Stomach (tissue), 19 donors: ENCODE results near the gene PDE9A. TPM values are rescaled to one million over a fixed set of nuclear protein-coding genes. Genes with fewer than 3 reads are reported as not detected.

Experiments used
- DNase-seq, 2 donors: peaks; one replicate each; pipeline versions ENCODE4 v3.0.0 to v3.0.0-alpha.2; 2013 to 2019
- H3K27ac ChIP-seq, 5 donors: fragments of 200-600 bp in 4 of 5; sonication (generic) in 4 of 5; one replicate each; pipeline ENCODE4 v1.5.1; 2013 to 2019; ENCODE audit warnings: mild to moderate bottlenecking in 1 of 5, moderate library complexity in 1 of 5
- H3K27me3 ChIP-seq, 3 donors: fragments of 200-600 bp; sonication (generic); one replicate each; pipeline ENCODE4 v1.5.1; 2017 to 2019; ENCODE audit warnings: mixed run types in 1 of 3
- H3K36me3 ChIP-seq, 4 donors: fragments of 200-600 bp; sonication (generic); 1 replicate in 3 of 4; 2 replicates in 1 of 4; pipeline ENCODE4 v1.5.1; 2016 to 2019
- H3K4me1 ChIP-seq, 4 donors: fragments of 200-600 bp; sonication (generic); one replicate each; pipeline ENCODE4 v1.5.1; 2016 to 2019
- H3K4me3 ChIP-seq, 4 donors: fragments of 200-600 bp; sonication (generic) in 3 of 4; one replicate each; pipeline ENCODE4 v1.5.1; 2016 to 2019; ENCODE audit warnings: mild to moderate bottlenecking in 1 of 4
- H3K9me3 ChIP-seq, 4 donors: fragments of 200-600 bp; sonication (generic); one replicate each; pipeline ENCODE4 v1.5.1; 2016 to 2019
- EP300 ChIP-seq: sonication (generic); formaldehyde crosslinking; IDR thresholded peaks from one replicate; pipeline ENCODE4 v1.6.1; 2017; ENCODE audit warnings: antibody characterized with exemption
- POLR2A ChIP-seq, 4 donors: fragments of 450-650 bp; IDR thresholded peaks; one replicate each; pipeline ENCODE4 v1.6.1; 2016; ENCODE audit warnings: antibody characterized with exemption in 4 of 4, control low read depth in 2 of 4, mild to moderate bottlenecking in 1 of 4, moderate library complexity in 1 of 4
- POLR2AphosphoS5 ChIP-seq, 3 donors: sonication (generic); formaldehyde crosslinking; IDR thresholded peaks; one replicate each; pipeline ENCODE4 v1.6.1; 2016; ENCODE audit warnings: antibody characterized with exemption in 3 of 3
- WGBS, 5 donors: extraction: QIAGEN DNeasy Blood & Tissue Kit in 3 of 5; methylation state at CpG; one replicate each; pipeline versions ENCODE4 v1.1.5 to v1.1.7; 2013 to 2018; 5-methylcytosine and 5-hydroxymethylcytosine counted together
- intact Hi-C: fragments of 100-400 bp; cut with DNase I; formaldehyde crosslinking; loops from one replicate; pipeline ENCODE4 v1.15.1; 2023; ENCODE audit warnings: low total_unique reads
- long read RNA-seq, 10 donors: transcript quantifications; one replicate each; lab custom pipeline, GENCODE V29; 2026
- polyA plus RNA-seq, 3 donors: library from polyadenylated mRNA; stranded (reverse); fragments of 200-250 nt; gene quantifications; one replicate each; pipeline ENCODE4 v1.2.3, GENCODE V29; 2013
- total RNA-seq, 5 donors: library from RNA; depleted of rRNA; stranded (reverse); fragments of >200 nt; gene quantifications; one replicate each; pipeline versions ENCODE4 v1.1.0 to v1.2.3, GENCODE V29; 2014 to 2016
- TF ChIP-seq, protein P1 (sequence below), 7 experiments: fragments of 450-650 bp in 4 of 7; fragments of 200-600 bp in 3 of 7; sonication (generic) in 3 of 7; IDR thresholded peaks; one replicate each; pipeline ENCODE4 v1.5.1; 2016 to 2019; ENCODE audit warnings: antibody characterized with exemption in 7 of 7, control low read depth in 2 of 7, mild to moderate bottlenecking in 1 of 7
- donor health status: healthy with polysubstance abuse.
- donor health status: Bipolar disorder and iron deficiency.
- donor health status: healthy.

The PDE9A gene
- total RNA-seq (10 to 100 TPM in 4 of 5 donors, 1 to 10 TPM in 1; 6.4 to 77.1 (median 16.8) TPM), polyA plus RNA-seq (10 to 100 TPM in 1 of 3 donors, 1 to 10 TPM in 2; 8.1 to 11.9 (median 9.0) TPM)
- long read RNA-seq, donor 1 = 0 reads
- long read RNA-seq, donor 2, partial matches to known transcripts = 0 of 1 reads
- long read RNA-seq, donor 2, other reads (novel, unspliced or antisense) = 0 of 1 reads
- long read RNA-seq, donor 3 = 0 reads
- long read RNA-seq, donor 4 = 0 reads
- long read RNA-seq, donor 5, partial matches to known transcripts = 0 of 2 reads
- long read RNA-seq, donor 5, other reads (novel, unspliced or antisense) = 0 of 2 reads
- long read RNA-seq, donor 6, partial matches to known transcripts = 0 of 3 reads
- long read RNA-seq, donor 6, other reads (novel, unspliced or antisense) = 0 of 3 reads
- long read RNA-seq, donor 7, partial matches to known transcripts = 0 of 2 reads
- long read RNA-seq, donor 7, other reads (novel, unspliced or antisense) = 0 of 2 reads
- long read RNA-seq, donor 8, partial matches to known transcripts = 0 of 3 reads
- long read RNA-seq, donor 8, other reads (novel, unspliced or antisense) = 0 of 3 reads
- long read RNA-seq, donor 9, partial matches to known transcripts = 0 of 1 reads
- long read RNA-seq, donor 9, other reads (novel, unspliced or antisense) = 0 of 1 reads
- long read RNA-seq, donor 10, partial matches to known transcripts = 0 of 1 reads
- long read RNA-seq, donor 10, other reads (novel, unspliced or antisense) = 0 of 1 reads

DNA sequence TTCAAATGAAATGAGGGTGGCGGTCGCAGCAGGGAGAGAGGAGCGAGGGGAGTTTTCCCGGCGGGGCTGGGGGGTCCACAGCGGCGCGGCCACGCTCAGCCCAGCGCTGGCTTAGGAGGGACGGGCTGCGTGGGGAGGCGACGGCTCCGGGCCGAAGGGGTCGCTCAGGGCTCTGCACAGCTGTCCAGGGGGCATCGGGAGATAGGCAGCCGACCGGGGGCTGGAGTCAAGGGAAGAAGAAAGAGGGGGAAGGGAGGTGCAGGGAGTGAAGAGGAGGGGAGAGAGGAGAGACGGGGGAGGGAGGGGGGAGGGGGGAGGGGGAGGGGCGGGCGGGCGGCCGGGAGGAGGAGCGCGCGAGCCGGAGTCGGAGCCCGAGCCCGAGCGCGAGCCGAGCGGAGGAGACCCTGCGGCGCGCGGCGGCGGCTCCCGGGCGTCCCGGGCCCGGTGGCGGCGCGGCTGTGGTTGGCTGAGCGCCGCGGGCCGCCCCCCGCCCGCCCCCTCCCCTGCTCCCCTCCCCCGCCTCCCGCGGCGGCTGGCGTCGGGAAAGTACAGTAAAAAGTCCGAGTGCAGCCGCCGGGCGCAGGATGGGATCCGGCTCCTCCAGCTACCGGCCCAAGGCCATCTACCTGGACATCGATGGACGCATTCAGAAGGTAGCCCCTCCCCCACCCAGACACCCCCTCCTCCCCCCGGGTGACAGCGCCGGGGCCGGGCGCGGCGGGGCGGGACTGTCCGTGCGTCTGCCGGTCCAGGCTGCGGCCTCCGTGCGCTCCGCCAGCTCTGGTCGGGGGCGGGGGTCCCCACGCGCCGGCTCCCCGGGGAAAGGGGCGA lies at the start of gene PDE9A:
Gene PDE9A, plus strand, starts transcription at position 391 of the 831 bp plus-strand sequence. Its CDS starts 194 bp downstream, at position 585.
- no peaks in the 10 kb centered on the region for H3K9me3 ChIP-seq
- TF ChIP-seq, protein P1, sequence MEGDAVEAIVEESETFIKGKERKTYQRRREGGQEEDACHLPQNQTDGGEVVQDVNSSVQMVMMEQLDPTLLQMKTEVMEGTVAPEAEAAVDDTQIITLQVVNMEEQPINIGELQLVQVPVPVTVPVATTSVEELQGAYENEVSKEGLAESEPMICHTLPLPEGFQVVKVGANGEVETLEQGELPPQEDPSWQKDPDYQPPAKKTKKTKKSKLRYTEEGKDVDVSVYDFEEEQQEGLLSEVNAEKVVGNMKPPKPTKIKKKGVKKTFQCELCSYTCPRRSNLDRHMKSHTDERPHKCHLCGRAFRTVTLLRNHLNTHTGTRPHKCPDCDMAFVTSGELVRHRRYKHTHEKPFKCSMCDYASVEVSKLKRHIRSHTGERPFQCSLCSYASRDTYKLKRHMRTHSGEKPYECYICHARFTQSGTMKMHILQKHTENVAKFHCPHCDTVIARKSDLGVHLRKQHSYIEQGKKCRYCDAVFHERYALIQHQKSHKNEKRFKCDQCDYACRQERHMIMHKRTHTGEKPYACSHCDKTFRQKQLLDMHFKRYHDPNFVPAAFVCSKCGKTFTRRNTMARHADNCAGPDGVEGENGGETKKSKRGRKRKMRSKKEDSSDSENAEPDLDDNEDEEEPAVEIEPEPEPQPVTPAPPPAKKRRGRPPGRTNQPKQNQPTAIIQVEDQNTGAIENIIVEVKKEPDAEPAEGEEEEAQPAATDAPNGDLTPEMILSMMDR (IDR thresholded peaks at IDR 0.05) = no peak
- no peak for TF ChIP-seq EP300
- no peak for TF ChIP-seq POLR2A (IDR thresholded peaks at IDR 0.05)
- TF ChIP-seq POLR2AphosphoS5 (IDR thresholded peaks at IDR 0.05) = no peak
- intact Hi-C loops = loop anchor here (10.0 kb wide), 2 partner anchors 59 to 171 kb away; no protein-coding TSS in a partner anchor
- peaks cover 27 to 65% (median 39%) of the 10 kb centered on the region in 4 donors for H3K4me1 ChIP-seq
- 1 to 3% (median 1%) methylated on average over 29 to 81 of the region's 91 CpGs for WGBS, 5 donors
- H3K27me3 ChIP-seq = peaks cover 0 to 81% (median 19%) of the 10 kb centered on the region in 3 donors
- DNase-seq = peak in 1 of 2 donors; percentile 86
- no peaks in the 10 kb centered on the region for H3K36me3 ChIP-seq
- peak within 1 kb of the TSS; percentile 49 to 87 (median 77) for H3K27ac ChIP-seq
- peak within 1 kb of the TSS; percentile 61 to 74 (median 72) for H3K4me3 ChIP-seq

DNA sequence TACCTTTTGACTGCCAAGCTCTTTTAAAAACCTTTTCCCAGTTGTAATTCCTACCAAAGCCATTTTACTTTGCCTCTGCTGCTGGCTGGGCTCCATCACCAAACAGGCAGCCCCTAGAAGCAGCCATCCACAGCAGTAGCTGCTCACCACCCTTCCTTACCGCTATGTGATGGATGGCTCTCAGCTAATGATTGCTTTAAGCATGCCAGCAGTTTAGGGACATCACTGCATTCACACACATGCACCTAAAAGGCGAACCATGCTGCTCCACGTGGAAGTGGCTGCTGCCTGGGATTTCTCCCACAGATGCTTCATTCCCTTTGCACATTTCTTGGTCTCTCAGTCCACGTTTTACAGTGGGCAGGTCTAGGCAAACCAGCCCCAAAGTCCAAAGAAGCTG lies 46.3 kb upstream of the PDE9A start:
- Histone ChIP-seq H3K36me3 (no peaks in the 10 kb centered on the region), H3K4me3 (no peak overlapping the region), H3K27me3 (no peaks in the 10 kb centered on the region), H3K4me1 (no peaks in the 10 kb centered on the region), H3K9me3 (peaks cover 0 to 32% (median 18%) of the 10 kb centered on the region in 4 donors), H3K27ac (no peak overlapping the region)
- WGBS, 5 donors = 60 to 69% (median 61%) methylated on average over 4 of the region's 4 CpGs
- DNase-seq = no peak
- intact Hi-C loops = no loop called here
- TF ChIP-seq POLR2AphosphoS5 (IDR thresholded peaks at IDR 0.05) (no peak), EP300 (no peak), POLR2A (IDR thresholded peaks at IDR 0.05) (no peak)
- TF ChIP-seq, protein P1 (IDR thresholded peaks at IDR 0.05) = no peak

DNA sequence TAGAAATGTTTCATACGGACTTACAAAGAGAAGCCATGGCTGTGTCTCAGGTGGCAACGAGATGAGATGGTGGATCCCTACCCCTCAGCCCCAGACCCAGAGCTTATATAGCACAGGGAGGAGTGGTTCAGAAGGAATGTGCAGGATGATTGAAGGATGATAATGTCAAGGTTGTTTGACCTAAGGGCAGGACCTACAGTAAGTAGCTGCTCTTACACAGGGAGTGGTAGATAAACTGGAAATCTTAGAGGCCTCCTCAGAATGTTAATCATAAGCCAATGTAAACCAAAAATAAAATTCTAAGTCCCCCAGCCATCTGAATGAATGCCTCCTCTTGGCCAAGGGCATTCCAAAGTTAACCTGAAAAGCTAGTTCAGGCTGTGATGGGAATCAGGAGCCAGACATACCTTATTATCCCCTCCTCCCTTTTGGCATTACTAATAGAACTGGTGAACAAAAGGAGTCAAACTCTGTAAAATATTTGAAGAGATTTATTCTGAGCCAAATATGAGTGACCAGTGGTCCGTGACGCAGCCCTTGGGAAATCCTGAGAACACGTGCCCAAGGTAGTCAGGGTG lies 45.8 kb upstream of the PDE9A start:
- DNase-seq = no peak
- intact Hi-C loops = no loop called here
- no peak overlapping the region for H3K27ac ChIP-seq

More for the DNA sequence above, 45.8 kb upstream of the PDE9A start:
- TF ChIP-seq, protein P1 (IDR thresholded peaks at IDR 0.05) = no peak
- no peak for TF ChIP-seq EP300
- TF ChIP-seq POLR2A (IDR thresholded peaks at IDR 0.05) = no peak
- no peak for TF ChIP-seq POLR2AphosphoS5 (IDR thresholded peaks at IDR 0.05)
- no peak overlapping the region for H3K4me3 ChIP-seq
- H3K4me1 ChIP-seq = no peaks in the 10 kb centered on the region
- H3K36me3 ChIP-seq = no peaks in the 10 kb centered on the region
- WGBS, 5 donors = 72 to 86% (median 81%) methylated on average over 5 of the region's 5 CpGs
- H3K27me3 ChIP-seq = no peaks in the 10 kb centered on the region
- peaks cover 0 to 32% (median 20%) of the 10 kb centered on the region in 4 donors for H3K9me3 ChIP-seq
